Fibroblast of lung (primary cell): Measurements from ENCODE around the gene TMEM132D.

Experiments used
- EZH2 ChIP-seq: IDR thresholded peaks from 2 replicates; pipeline ENCODE4 v1.5.1; 2012; ENCODE audit warnings: low read length, control low read depth, mild to moderate bottlenecking; ENCODE audit errors: missing control alignments
- TF ChIP-seq, protein P1 (sequence below), 2 donors: IDR thresholded peaks in 1 of 2; conservative IDR thresholded peaks in 1 of 2; 1 replicate in 1 of 2; 2 replicates in 1 of 2; pipeline ENCODE4 v1.5.1; 2011 to 2012; ENCODE audit warnings: low read length in 2 of 2, control low read depth in 1 of 2, inconsistent platforms in 1 of 2, low read depth in 1 of 2, mild to moderate bottlenecking in 1 of 2

DNA sequence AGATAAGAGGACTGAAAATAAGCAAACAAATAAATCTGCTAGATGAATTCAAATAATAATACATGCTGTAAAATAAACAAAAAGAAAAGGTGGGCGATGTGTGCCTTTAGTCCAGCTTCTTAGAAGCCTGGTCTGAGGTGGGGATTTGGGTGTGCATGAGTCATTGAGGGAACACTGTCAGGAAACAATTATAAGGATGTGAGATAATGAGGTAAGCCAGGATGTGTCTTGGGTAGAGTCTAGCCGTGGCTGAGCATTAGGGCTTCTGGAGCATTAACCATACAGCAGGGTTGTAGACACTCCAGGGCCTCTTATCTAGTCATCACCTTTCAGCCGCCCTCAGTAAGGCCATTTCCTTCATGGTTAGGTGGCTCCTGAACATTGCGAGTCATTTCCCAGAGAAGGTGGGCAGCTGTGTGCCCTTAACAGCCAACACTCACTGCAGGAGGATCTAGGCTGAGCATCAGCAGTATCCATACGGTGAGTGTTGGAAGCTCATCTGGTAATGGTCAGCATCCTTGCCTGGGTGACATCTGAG is 645.0 kb downstream of the TMEM132D start:
- TF ChIP-seq, protein P1, sequence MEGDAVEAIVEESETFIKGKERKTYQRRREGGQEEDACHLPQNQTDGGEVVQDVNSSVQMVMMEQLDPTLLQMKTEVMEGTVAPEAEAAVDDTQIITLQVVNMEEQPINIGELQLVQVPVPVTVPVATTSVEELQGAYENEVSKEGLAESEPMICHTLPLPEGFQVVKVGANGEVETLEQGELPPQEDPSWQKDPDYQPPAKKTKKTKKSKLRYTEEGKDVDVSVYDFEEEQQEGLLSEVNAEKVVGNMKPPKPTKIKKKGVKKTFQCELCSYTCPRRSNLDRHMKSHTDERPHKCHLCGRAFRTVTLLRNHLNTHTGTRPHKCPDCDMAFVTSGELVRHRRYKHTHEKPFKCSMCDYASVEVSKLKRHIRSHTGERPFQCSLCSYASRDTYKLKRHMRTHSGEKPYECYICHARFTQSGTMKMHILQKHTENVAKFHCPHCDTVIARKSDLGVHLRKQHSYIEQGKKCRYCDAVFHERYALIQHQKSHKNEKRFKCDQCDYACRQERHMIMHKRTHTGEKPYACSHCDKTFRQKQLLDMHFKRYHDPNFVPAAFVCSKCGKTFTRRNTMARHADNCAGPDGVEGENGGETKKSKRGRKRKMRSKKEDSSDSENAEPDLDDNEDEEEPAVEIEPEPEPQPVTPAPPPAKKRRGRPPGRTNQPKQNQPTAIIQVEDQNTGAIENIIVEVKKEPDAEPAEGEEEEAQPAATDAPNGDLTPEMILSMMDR (conservative IDR thresholded peaks at IDR 0.05 in 1 of 2, IDR thresholded peaks at IDR 0.05 in 1 of 2; ENCODE audit: low read depth in 1 of 2, low read length in 2 of 2): no peak
- no peak for TF ChIP-seq EZH2
